HL-60/S4 treated with phorbol 12-myristate 13-acetate at 8.2 ng/mL for 4 days and 3 days (cell line): ENCODE results near the gene INTS4.
"Not testable (repeated sequence)": the region's sequence is repeated elsewhere in the genome, so short reads cannot be mapped to it uniquely, and the experiment has no call there.

Source experiments
- in situ Hi-C: fragments of 300-500 bp; cut with MboI; formaldehyde crosslinking; loops from 2 replicates; pipeline ENCODE4 v1.15.0; 2022; ENCODE audit warnings: low sequenced_read_pairs

Gene INTS4

GRCh38 chr11:77958583-77959177 lies 35.8 kb downstream of the INTS4 start:
- in situ Hi-C loops = not testable (repeated sequence)

GRCh38 chr11:77943296-77943695 lies 51.2 kb downstream of the INTS4 start:
- in situ Hi-C loops = not testable (repeated sequence)

DNA sequence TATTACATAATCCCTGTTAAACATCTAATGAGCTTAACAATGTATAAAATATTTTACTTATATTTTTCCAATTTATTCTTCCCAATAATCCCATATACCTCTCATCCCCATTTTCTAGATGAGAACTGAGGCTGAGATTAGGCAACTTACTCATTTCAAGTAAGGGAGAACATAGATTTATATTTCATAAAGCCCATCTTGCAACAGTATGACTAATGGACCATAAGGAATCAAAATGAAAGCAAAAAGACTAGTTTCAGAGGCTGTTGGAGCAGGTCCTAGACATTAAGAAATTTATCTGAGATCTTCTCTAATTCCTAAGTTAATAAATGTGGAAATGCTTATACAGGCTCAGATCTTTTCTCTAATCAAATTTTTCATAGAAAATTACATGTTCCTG lies 52.0 kb downstream of the INTS4 start:
- in situ Hi-C loops = not testable (repeated sequence)

GRCh38 chr11:77933596-77933995 lies 60.9 kb downstream of the INTS4 start:
- in situ Hi-C loops = not testable (repeated sequence)

DNA sequence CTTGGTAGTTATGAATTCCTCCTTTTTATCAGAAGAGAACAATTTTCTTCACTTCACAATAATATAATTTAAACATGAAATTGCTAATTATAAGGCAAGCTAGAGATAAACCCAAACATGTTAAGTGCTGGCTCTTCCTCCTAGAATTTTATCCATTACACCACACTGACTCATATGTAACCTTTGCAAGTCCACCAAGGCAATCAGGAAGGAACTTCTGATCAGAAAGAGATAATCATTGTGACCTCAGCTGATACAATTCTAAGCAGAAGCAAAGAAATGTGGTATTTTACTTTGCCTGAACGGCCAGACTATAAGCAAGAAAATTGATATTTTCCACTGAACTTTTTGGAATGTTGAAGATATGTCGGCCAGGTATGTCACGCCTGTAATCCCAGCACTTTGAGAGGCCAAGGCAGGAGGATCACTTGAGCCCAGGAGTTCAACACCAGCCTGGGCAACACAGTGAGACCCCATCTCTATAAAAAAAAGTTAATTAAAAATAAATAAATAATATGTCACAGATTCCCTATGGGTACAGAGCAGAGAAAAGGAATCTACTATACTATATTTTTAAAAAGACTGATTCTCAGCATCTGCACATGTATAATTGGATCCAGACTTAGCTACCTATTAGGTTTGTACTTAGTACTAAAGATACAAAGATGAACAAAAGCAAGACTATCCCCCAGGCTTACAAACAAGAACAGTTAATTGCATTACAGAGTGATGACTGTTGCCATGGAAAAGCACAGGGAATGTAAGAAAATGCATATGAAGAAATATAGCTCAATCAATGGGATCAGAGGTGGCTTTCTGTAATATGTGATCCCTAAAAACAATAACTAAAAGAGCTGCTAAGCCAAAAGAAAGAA lies 63.9 kb downstream of the INTS4 start:
- in situ Hi-C loops = not testable (repeated sequence)

GRCh38 chr11:77917713-77918112 lies 76.8 kb downstream of the INTS4 start:
- in situ Hi-C loops = not testable (repeated sequence)

DNA sequence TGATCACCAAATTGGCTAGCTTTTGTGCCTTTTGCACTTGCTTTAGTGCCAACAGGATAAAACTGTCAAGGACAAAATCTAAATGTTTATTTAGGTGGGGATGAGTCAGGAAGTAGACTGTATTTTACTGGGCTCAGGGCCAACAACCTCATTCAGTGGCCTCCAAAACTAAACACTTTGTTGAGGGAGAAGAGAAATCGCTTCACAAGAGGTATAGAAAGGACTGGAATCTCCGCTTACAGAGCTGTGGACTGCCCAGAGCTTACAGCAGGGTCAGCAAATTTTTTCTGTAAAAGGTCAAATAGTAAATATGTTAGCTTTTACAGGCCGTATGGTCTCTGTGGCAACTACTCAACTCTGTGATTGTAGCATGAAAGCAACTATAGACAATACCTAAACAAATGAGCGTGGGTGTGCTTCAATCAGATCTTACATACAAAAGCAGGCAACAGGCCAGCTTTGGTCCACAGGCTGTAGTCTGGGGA lies 80.1 kb downstream of the INTS4 start:
- in situ Hi-C loops = not testable (repeated sequence)

- in situ Hi-C loops = not testable (repeated sequence)
These were observed 80.7 kb downstream of the INTS4 start for GRCh38 chr11:77913608-77914306.

DNA sequence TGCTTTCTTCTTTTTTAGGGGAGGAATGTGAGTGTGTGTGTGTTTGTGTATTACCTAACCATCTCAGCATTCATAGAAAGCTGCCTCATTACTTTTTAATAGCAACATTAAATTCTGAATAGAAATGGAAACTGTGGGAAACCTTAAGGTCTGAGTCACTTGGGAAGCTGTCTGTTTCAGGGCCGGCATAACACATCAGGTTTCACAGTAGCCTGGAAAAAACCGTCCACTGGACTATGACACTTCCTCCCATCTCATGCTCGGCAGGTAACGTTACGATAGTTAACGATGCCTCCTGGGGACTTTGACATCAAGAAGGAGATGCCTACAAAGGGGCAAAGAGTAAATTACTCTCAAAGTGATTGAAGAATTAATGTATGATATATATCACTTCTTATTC lies 83.6 kb downstream of the INTS4 start:
- in situ Hi-C loops = not testable (repeated sequence)

DNA sequence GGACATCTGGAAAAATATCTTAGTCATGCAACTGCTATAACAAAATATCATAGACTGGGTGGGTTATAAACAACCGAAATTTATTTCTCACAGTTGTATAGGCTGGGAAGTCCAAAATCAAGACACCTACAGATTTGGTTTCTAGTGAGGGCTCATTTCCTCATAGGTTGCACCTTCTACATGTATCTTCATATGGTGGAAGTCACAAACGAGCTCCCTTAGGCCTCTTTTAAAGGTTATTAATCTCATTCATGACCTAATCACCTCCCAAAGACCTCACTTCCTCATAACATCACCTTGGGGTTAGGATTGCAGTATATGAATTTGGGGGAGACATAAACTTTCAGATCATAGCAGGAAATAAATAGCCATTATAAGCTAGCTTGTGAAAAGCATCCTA lies 85.2 kb downstream of the INTS4 start:
- in situ Hi-C loops = no loop called here

GRCh38 chr11:77908835-77909234 lies 85.6 kb downstream of the INTS4 start:
- in situ Hi-C loops = no loop called here

DNA sequence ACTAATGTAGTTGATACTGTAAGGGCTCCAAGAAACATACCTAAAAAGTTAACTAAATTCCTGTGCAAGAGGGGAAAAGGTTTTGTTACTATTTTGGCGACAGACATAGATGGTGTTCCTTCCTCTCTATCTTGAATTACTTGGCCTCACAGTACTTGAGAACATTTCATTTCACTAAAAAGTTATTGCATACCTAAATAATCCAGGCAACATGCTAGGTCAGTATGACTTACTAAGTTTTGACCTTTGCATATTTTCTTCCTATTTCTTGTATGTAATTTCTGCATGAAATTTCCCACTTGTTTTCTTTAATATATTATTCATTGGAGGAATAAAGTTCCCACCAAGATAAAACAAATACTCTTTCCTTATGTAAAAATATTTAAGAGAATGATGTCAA lies 99.5 kb downstream of the INTS4 start:
- in situ Hi-C loops = not testable (repeated sequence)

GRCh38 chr11:77891703-77892102 lies 102.8 kb downstream of the INTS4 start:
- in situ Hi-C loops = not testable (repeated sequence)

DNA sequence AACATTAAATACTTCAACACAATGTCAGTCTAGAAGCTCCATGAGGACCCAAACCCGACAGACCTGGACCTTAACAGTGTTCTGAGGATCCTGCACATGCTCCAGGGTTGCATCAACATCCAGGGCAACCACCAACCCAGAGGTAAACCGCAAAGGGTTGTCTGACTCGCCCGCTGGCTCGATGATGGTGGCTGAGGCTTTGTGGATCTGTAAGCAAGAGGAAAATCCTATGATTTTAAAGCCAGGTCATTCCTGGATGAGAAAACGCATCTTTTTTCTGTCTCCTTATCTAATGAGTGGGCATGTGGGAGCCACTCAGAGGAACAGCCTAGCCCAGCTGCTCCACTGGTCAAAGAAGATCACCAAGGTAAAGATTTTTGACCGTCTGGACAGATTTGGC lies 103.2 kb downstream of the INTS4 start:
- in situ Hi-C loops = not testable (repeated sequence)

DNA sequence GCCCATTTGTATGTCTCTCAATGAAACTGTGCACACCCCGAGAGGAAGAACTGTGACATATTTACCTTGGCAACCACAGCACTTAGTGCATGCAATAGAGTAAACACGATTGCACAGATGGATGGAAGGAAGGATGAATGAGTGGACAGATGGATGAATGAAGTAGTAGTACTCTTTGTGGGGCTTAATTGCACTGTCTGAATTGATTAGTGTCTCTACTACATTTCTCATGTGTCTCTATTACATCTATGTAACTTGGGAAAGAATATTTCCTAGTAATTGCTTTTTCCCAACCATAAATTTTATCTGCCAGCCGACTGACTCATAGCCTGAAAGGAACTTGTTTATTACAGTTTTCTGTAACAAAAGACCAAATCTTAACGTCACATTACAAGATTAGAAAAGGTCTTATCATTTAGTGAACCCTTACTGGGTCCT lies 103.8 kb downstream of the INTS4 start:
- in situ Hi-C loops = not testable (repeated sequence)

- in situ Hi-C loops = not testable (repeated sequence)
These were observed 104.3 kb downstream of the INTS4 start for GRCh38 chr11:77890100-77890614.

- in situ Hi-C loops = not testable (repeated sequence)
These were observed 105.4 kb downstream of the INTS4 start for GRCh38 chr11:77889045-77889444.

- in situ Hi-C loops = no loop called here
These were observed 108.1 kb downstream of the INTS4 start for GRCh38 chr11:77886401-77886800.

- in situ Hi-C loops = no loop called here
These were observed 109.7 kb downstream of the INTS4 start for GRCh38 chr11:77884829-77885190.

DNA sequence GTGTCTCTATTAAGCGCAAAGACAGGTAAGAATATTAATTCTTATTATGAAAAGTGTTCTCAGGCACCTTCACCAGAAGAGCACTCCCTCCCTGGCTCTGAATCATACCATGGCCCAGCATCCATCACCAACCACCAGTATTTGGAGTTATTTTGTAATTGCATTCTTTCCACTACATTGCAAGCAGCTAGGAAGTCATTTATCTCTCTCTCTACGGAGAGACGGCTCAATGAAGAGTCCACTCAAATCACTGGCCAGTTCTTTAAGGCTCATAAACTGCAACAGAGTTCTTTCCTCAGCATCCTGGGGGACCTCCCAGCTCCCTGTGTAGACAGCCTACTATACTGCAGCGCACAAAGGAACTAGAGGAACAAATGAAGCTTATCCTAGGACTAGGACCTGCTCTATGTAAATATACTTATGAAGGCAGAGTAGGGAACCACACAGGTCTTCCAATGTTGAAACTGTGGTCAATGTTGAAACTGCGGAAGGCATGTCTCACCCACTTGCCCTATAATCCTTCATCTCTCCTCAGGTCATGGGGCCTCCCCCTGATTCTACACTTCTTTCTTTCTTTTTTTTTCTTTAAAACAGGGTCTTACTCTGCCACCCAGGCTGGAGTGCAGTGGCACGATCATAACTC lies 110.2 kb downstream of the INTS4 start:
- in situ Hi-C loops = no loop called here

DNA sequence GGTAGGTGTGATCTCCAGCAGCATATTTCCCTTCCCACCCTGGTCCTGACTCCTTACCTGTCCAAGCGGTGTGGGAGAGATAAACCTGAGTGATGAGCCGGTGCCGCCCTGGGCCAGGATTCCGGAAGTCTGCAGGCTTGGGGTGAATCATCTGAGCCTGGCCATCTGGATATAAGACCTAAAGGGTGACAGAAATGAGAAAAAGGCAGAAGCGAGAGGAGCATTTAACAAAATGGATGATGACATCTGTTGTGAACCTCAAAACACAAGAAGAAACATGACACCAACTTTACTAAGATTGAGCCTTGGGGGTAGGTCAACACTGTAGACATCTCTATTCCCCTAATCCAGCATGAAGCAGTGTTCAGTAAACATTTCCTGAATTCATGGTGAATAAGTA lies 110.7 kb downstream of the INTS4 start:
- in situ Hi-C loops = no loop called here
